ENCODE measurements around the gene SIN3B. TPM values are rescaled to one million over a fixed set of nuclear protein-coding genes. Genes with fewer than 3 reads are reported as not detected.

The SIN3B gene
- polyA plus RNA-seq, 1 donor = 37.4 TPM

- peak; percentile 64 for DNase-seq (ENCODE audit: low read depth)
These were observed 3.7 kb upstream of the SIN3B start for GRCh38 chr19:16825312-16826052.

- DNase-seq (ENCODE audit: low read depth) = no peak
These were observed 658 bp downstream of the SIN3B start for GRCh38 chr19:16829822-16830289.

GRCh38 chr19:16830679-16831078, 1.5 kb downstream of the SIN3B start:
- no peak for DNase-seq (ENCODE audit: low read depth)

GRCh38 chr19:16831531-16831930, 2.3 kb downstream of the SIN3B start:
- no peak for DNase-seq (ENCODE audit: low read depth)

- DNase-seq (ENCODE audit: low read depth) = no peak
These were observed 5.5 kb downstream of the SIN3B start for GRCh38 chr19:16834747-16835146.

GRCh38 chr19:16836115-16837034, 7.2 kb downstream of the SIN3B start:
- no peak for DNase-seq (ENCODE audit: low read depth)

- no peak for DNase-seq (ENCODE audit: low read depth)
These were observed 7.8 kb downstream of the SIN3B start for GRCh38 chr19:16837035-16837362.

GRCh38 chr19:16841391-16841926, 12.3 kb downstream of the SIN3B start:
- DNase-seq (ENCODE audit: low read depth) = no peak

- DNase-seq (ENCODE audit: low read depth) = no peak
These were observed 17.7 kb downstream of the SIN3B start for GRCh38 chr19:16846901-16847300.

- no peak for DNase-seq (ENCODE audit: low read depth)
These were observed 18.2 kb downstream of the SIN3B start for GRCh38 chr19:16847430-16847829.

GRCh38 chr19:16849168-16849567, 20.0 kb downstream of the SIN3B start:
- no peak for DNase-seq (ENCODE audit: low read depth)

- no peak for DNase-seq (ENCODE audit: low read depth)
These were observed 20.9 kb downstream of the SIN3B start for GRCh38 chr19:16850133-16850532.

GRCh38 chr19:16851031-16851712, 22.0 kb downstream of the SIN3B start:
- no peak for DNase-seq (ENCODE audit: low read depth)

GRCh38 chr19:16853066-16853465, 23.9 kb downstream of the SIN3B start:
- no peak for DNase-seq (ENCODE audit: low read depth)

GRCh38 chr19:16856091-16856490, 26.9 kb downstream of the SIN3B start:
- no peak for DNase-seq (ENCODE audit: low read depth)

GRCh38 chr19:16859626-16860025, 30.4 kb downstream of the SIN3B start:
- DNase-seq (ENCODE audit: low read depth) = no peak

GRCh38 chr19:16860118-16860517, 30.9 kb downstream of the SIN3B start:
- no peak for DNase-seq (ENCODE audit: low read depth)

GRCh38 chr19:16861011-16861410, 31.8 kb downstream of the SIN3B start:
- DNase-seq (ENCODE audit: low read depth) = no peak

- no peak for DNase-seq (ENCODE audit: low read depth)
These were observed 32.6 kb downstream of the SIN3B start for GRCh38 chr19:16861834-16862233.

- no peak for DNase-seq (ENCODE audit: low read depth)
These were observed 33.7 kb downstream of the SIN3B start for GRCh38 chr19:16862826-16863415.

- no peak for DNase-seq (ENCODE audit: low read depth)
These were observed 38.0 kb downstream of the SIN3B start for GRCh38 chr19:16867211-16867610.

Data from forelimb muscle (tissue), 1 donor.